H1 (cell line): ENCODE results near the gene JPT1. TPM values are rescaled to one million over a fixed set of nuclear protein-coding genes. Genes with fewer than 3 reads are reported as not detected.

Experiments used
- ASH2L ChIP-seq: fragments of 200-600, 300-600 bp; sonication (generic); IDR thresholded peaks from one replicate; pipeline ENCODE4 v1.7.1; 2017; ENCODE audit warnings: low read length
- BACH1 ChIP-seq: IDR thresholded peaks from 2 replicates; pipeline ENCODE4 v1.6.1; 2012; ENCODE audit warnings: low read length, improper control_type of control experiment
- EP300 ChIP-seq, 2 experiments: IDR thresholded peaks; 1 replicate in 1 of 2; 2 replicates in 1 of 2; pipeline ENCODE4 v1.6.1; 2011 to 2012; ENCODE audit warnings: low read depth in 2 of 2, low read length in 2 of 2, mild to moderate bottlenecking in 2 of 2, borderline replicate concordance in 1 of 2, inconsistent platforms in 1 of 2, moderate library complexity in 1 of 2
- JUN ChIP-seq: IDR thresholded peaks from 2 replicates; pipeline ENCODE4 v1.6.1; 2011; ENCODE audit warnings: low read depth, mild to moderate bottlenecking, improper control_type of control experiment, low read length
- SAP30 ChIP-seq: fragments of 300-600 bp; sonication (generic); IDR thresholded peaks from 2 replicates; pipeline ENCODE4 v1.7.1; 2012; ENCODE audit warnings: low read length, moderate library complexity, mild to moderate bottlenecking, inconsistent platforms; ENCODE audit not compliant: insufficient read depth, insufficient replicate concordance
- SIN3A ChIP-seq, 2 experiments: IDR thresholded peaks in 1 of 2; conservative IDR thresholded peaks in 1 of 2; 2 replicates each; pipeline ENCODE4 v1.6.1; 2011 to 2012; ENCODE audit warnings: low read length in 2 of 2, improper control_type of control experiment in 1 of 2, low read depth in 1 of 2, mild to moderate bottlenecking in 1 of 2
- TAF1 ChIP-seq: IDR thresholded peaks from 2 replicates; pipeline ENCODE4 v1.6.1; 2011; ENCODE audit warnings: mild to moderate bottlenecking, low read depth, low read length
- TBP ChIP-seq: IDR thresholded peaks from 2 replicates; pipeline ENCODE4 v1.6.1; 2011; ENCODE audit warnings: low read depth, low read length, improper control_type of control experiment
- polyA plus RNA-seq, 7 experiments: library from polyadenylated mRNA; depleted of rRNA in 3 of 7; stranded (reverse) in 5 of 7; unstranded in 2 of 7; fragments of >200 nt in 5 of 7; fragments of 200-250 nt in 2 of 7; gene quantifications; 1 replicate in 5 of 7; 2 replicates in 1 of 7; 4 replicates in 1 of 7; pipeline versions ENCODE4 v1.2.1 to v1.2.3, GENCODE V29; 2011 to 2013; ENCODE audit warnings: missing spikeins in 2 of 7, mixed read lengths in 2 of 7
- total RNA-seq: library from RNA; stranded (reverse); fragmentation: NEBNext Ultra II Directional; extraction: Animal tissue kit (Norgen Biotek cat#: 25700); gene quantifications from 2 replicates; pipeline ENCODE4 v1.2.1, GENCODE V29; 2021
- TF ChIP-seq, protein P1 (sequence below): fragments of 300-600 bp; sonication (generic); IDR thresholded peaks from 2 replicates; pipeline ENCODE4 v1.7.1; 2012; ENCODE audit warnings: low read length, moderate library complexity, mild to moderate bottlenecking, inconsistent platforms; ENCODE audit not compliant: insufficient replicate concordance

Gene JPT1
- total and polyA plus RNA-seq, 2 of the 8 experiments (the other 6 are each of a cell fraction or from before 2014, with no cell fraction given): 154 to 369 TPM

DNA sequence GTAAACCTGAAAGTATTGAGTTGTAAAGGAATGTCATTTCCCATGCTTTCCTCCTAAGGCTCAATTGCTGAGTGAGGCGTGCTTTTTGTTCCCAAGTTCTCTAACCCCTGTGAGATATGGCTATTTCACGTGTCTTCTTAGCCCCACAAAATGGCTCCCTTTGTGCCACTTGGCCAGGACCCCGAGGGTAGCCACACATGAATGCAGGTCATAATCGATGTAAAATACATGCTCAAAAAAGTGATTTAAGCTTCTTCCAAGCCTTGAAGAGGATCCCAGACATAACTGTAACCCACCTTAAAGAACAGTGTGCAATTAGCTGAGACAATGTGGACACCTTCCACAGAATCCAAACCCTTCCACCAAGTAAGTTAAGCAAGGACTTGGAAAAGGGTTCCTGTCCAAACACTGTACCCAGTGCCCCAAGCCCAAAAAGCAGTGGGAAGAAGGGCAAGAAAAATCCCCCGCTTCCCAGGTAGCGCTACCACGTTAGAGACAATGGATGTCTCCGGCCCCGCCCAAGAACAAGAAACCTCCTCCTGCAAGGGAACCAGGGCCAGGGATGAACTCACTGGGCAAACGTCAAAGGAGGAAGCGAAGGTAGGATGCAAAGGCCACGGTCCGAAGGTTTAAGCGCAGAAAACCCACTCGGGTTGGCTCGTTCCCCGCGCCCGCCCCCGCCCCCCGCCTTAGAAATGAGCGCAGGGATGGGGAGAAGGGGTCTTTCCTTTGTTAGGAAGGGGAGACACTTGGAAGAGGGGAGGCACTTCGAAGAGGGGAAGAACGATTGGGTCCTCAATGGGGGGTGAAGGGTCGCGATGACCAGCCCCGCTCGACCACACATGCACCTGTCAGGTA is 1.2 kb downstream of the JPT1 start (continued):
- TF ChIP-seq, protein P1, sequence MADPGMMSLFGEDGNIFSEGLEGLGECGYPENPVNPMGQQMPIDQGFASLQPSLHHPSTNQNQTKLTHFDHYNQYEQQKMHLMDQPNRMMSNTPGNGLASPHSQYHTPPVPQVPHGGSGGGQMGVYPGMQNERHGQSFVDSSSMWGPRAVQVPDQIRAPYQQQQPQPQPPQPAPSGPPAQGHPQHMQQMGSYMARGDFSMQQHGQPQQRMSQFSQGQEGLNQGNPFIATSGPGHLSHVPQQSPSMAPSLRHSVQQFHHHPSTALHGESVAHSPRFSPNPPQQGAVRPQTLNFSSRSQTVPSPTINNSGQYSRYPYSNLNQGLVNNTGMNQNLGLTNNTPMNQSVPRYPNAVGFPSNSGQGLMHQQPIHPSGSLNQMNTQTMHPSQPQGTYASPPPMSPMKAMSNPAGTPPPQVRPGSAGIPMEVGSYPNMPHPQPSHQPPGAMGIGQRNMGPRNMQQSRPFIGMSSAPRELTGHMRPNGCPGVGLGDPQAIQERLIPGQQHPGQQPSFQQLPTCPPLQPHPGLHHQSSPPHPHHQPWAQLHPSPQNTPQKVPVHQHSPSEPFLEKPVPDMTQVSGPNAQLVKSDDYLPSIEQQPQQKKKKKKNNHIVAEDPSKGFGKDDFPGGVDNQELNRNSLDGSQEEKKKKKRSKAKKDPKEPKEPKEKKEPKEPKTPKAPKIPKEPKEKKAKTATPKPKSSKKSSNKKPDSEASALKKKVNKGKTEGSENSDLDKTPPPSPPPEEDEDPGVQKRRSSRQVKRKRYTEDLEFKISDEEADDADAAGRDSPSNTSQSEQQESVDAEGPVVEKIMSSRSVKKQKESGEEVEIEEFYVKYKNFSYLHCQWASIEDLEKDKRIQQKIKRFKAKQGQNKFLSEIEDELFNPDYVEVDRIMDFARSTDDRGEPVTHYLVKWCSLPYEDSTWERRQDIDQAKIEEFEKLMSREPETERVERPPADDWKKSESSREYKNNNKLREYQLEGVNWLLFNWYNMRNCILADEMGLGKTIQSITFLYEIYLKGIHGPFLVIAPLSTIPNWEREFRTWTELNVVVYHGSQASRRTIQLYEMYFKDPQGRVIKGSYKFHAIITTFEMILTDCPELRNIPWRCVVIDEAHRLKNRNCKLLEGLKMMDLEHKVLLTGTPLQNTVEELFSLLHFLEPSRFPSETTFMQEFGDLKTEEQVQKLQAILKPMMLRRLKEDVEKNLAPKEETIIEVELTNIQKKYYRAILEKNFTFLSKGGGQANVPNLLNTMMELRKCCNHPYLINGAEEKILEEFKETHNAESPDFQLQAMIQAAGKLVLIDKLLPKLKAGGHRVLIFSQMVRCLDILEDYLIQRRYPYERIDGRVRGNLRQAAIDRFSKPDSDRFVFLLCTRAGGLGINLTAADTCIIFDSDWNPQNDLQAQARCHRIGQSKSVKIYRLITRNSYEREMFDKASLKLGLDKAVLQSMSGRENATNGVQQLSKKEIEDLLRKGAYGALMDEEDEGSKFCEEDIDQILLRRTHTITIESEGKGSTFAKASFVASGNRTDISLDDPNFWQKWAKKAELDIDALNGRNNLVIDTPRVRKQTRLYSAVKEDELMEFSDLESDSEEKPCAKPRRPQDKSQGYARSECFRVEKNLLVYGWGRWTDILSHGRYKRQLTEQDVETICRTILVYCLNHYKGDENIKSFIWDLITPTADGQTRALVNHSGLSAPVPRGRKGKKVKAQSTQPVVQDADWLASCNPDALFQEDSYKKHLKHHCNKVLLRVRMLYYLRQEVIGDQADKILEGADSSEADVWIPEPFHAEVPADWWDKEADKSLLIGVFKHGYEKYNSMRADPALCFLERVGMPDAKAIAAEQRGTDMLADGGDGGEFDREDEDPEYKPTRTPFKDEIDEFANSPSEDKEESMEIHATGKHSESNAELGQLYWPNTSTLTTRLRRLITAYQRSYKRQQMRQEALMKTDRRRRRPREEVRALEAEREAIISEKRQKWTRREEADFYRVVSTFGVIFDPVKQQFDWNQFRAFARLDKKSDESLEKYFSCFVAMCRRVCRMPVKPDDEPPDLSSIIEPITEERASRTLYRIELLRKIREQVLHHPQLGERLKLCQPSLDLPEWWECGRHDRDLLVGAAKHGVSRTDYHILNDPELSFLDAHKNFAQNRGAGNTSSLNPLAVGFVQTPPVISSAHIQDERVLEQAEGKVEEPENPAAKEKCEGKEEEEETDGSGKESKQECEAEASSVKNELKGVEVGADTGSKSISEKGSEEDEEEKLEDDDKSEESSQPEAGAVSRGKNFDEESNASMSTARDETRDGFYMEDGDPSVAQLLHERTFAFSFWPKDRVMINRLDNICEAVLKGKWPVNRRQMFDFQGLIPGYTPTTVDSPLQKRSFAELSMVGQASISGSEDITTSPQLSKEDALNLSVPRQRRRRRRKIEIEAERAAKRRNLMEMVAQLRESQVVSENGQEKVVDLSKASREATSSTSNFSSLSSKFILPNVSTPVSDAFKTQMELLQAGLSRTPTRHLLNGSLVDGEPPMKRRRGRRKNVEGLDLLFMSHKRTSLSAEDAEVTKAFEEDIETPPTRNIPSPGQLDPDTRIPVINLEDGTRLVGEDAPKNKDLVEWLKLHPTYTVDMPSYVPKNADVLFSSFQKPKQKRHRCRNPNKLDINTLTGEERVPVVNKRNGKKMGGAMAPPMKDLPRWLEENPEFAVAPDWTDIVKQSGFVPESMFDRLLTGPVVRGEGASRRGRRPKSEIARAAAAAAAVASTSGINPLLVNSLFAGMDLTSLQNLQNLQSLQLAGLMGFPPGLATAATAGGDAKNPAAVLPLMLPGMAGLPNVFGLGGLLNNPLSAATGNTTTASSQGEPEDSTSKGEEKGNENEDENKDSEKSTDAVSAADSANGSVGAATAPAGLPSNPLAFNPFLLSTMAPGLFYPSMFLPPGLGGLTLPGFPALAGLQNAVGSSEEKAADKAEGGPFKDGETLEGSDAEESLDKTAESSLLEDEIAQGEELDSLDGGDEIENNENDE: no peak
- TF ChIP-seq ASH2L (peak; percentile 7), TBP (peak; percentile 26; the same call in 1 of the 2 replicates), SIN3A (conservative IDR thresholded peaks at IDR 0.05 in 1 of 2, IDR thresholded peaks at IDR 0.05 in 1 of 2; ENCODE audit: low read depth in 1 of 2, low read length in 2 of 2) (peak in 1 of 2 experiments; percentile 73; a peak in 2 of 4 replicates), SAP30 (peak; percentile 49), TAF1 (peak; percentile 47; the same call in 1 of the 2 replicates), JUN (no peak), EP300 (IDR thresholded peaks at IDR 0.05; ENCODE audit: borderline replicate concordance in 1 of 2, low read depth in 2 of 2, low read length in 2 of 2) (no peak), BACH1 (no peak)
